OCI-LY1 (cell line): ENCODE measurements around the gene GPSM1.

Experiments
- H2AFZ ChIP-seq: fragments of 200-600 bp; sonication (generic), shearing (Covaris generic); 2 replicates; pipeline ENCODE4 v1.6.0; 2014; ENCODE audit warnings: antibody characterized with exemption, mild to moderate bottlenecking, low read length
- H3F3A ChIP-seq: fragments of 200-600 bp; sonication (generic), shearing (Covaris generic); 2 replicates; pipeline ENCODE4 v1.6.0; 2014; ENCODE audit warnings: mild to moderate bottlenecking, antibody characterized with exemption, low read length, moderate library complexity; ENCODE audit not compliant: insufficient read depth
- H3K27ac ChIP-seq: fragments of 200-600 bp; sonication (generic); 2 replicates; pipeline ENCODE4 v1.5.1; 2014; ENCODE audit warnings: low read length, mixed run types, mild to moderate bottlenecking, low read depth; ENCODE audit not compliant: poor library complexity, severe bottlenecking
- H3K27me3 ChIP-seq: fragments of 200-600 bp; sonication (generic); 2 replicates; pipeline ENCODE4 v1.6.0; 2014; ENCODE audit warnings: antibody characterized with exemption, mild to moderate bottlenecking, low read length, moderate library complexity; ENCODE audit not compliant: insufficient read depth
- H3K36me3 ChIP-seq: fragments of 200-600 bp; sonication (generic); 2 replicates; pipeline ENCODE4 v1.6.1; 2014; ENCODE audit warnings: mild to moderate bottlenecking, antibody characterized with exemption, low read length, moderate library complexity, mixed read lengths; ENCODE audit not compliant: insufficient read depth
- H3K4me1 ChIP-seq: fragments of 200-600 bp; sonication (generic); 2 replicates; pipeline ENCODE4 v1.5.1; 2014; ENCODE audit warnings: mild to moderate bottlenecking, low read length, moderate library complexity; ENCODE audit not compliant: insufficient read depth, severe bottlenecking
- H3K4me2 ChIP-seq: fragments of 200-600 bp; sonication (generic), shearing (Covaris generic); 2 replicates; pipeline ENCODE4 v1.6.1; 2014; ENCODE audit warnings: low read length
- H3K4me3 ChIP-seq: fragments of 200-600 bp; sonication (generic); 2 replicates; pipeline ENCODE4 v1.5.1; 2014; ENCODE audit warnings: low read length, low read depth, mild to moderate bottlenecking, mixed read lengths; ENCODE audit not compliant: poor library complexity, severe bottlenecking
- H3K79me2 ChIP-seq: fragments of 200-600 bp; shearing (Covaris generic); 2 replicates; pipeline ENCODE4 v1.6.1; 2016; ENCODE audit warnings: mixed run types, low read length, mixed read lengths; ENCODE audit not compliant: insufficient read depth
- H3K9ac ChIP-seq: fragments of 200-600 bp; sonication (generic), shearing (Covaris generic); 2 replicates; pipeline ENCODE4 v1.6.1; 2014; ENCODE audit warnings: mild to moderate bottlenecking, low read length, mixed read lengths
- H3K9me2 ChIP-seq: fragments of 200-600 bp; sonication (generic), shearing (Covaris generic); 2 replicates; pipeline ENCODE4 v1.6.1; 2014; ENCODE audit warnings: low read depth, mild to moderate bottlenecking, low read length, mixed read lengths
- H3K9me3 ChIP-seq: fragments of 200-600 bp; shearing (Covaris generic); 2 replicates; pipeline ENCODE4 v1.6.1; 2014; ENCODE audit warnings: low read length, mixed read lengths
- H4K20me1 ChIP-seq: fragments of 200-600 bp; sonication (generic), shearing (Covaris generic); 2 replicates; pipeline ENCODE4 v1.6.0; 2016; ENCODE audit warnings: mild to moderate bottlenecking, low read length; ENCODE audit not compliant: insufficient read depth
- CTCF ChIP-seq: fragments of 200-600 bp; sonication (generic), shearing (Covaris generic); IDR thresholded peaks from 2 replicates; pipeline ENCODE4 v1.5.1; 2017; ENCODE audit warnings: mild to moderate bottlenecking, antibody characterized with exemption, low read length, moderate library complexity, mixed read lengths
- EZH2 ChIP-seq: fragments of 200-600 bp; sonication (generic), shearing (Covaris generic); IDR thresholded peaks from 2 replicates; pipeline ENCODE4 v1.8.0; 2017; ENCODE audit warnings: borderline replicate concordance, mixed run types, mild to moderate bottlenecking, antibody characterized with exemption, low read length, moderate library complexity, mixed read lengths

The GPSM1 gene

GRCh38 chr9:136327304-136327974 is at the start of gene GPSM1:
TSS of gene GPSM1 (plus strand) at chr9:136327539. CDS start at chr9:136327696, 157 bp downstream.
- TF ChIP-seq CTCF (no peak), EZH2 (no peak)
- H3K27me3 ChIP-seq, result peaks cover 4% of the 10 kb centered on the region; the same call in 1 of the 2 replicates
- no peaks in the 10 kb centered on the region for H3K4me1 ChIP-seq
- no peak within 1 kb of the TSS for H2AFZ ChIP-seq
- H3K36me3 ChIP-seq, result no peaks in the 10 kb centered on the region
- H4K20me1 ChIP-seq, result no peaks in the 10 kb centered on the region
- H3K27ac ChIP-seq, result no peak within 1 kb of the TSS
- H3K9me3 ChIP-seq, result no peaks in the 10 kb centered on the region
- H3K9me2 ChIP-seq, result no peaks in the 10 kb centered on the region
- H3K79me2 ChIP-seq, result no peaks in the 10 kb centered on the region
- H3K9ac ChIP-seq, result no peak within 1 kb of the TSS
- H3F3A ChIP-seq, result no peaks in the 10 kb centered on the region
- no peak within 1 kb of the TSS for H3K4me2 ChIP-seq
- H3K4me3 ChIP-seq, result no peak within 1 kb of the TSS

- H3K9ac ChIP-seq, result no peak overlapping the region
- no peaks in the 10 kb centered on the region for H3K36me3 ChIP-seq
- H3K27ac ChIP-seq, result no peak overlapping the region
- H4K20me1 ChIP-seq, result no peaks in the 10 kb centered on the region
- H2AFZ ChIP-seq, result no peak overlapping the region
- no peak overlapping the region for H3K4me3 ChIP-seq
- H3K9me3 ChIP-seq, result no peaks in the 10 kb centered on the region
- peaks cover 28% of the 10 kb centered on the region for H3K27me3 ChIP-seq
- no peak for TF ChIP-seq EZH2
- peak; percentile 20; the same call in 1 of the 2 replicates for TF ChIP-seq CTCF
- H3F3A ChIP-seq, result no peaks in the 10 kb centered on the region
- H3K79me2 ChIP-seq, result no peaks in the 10 kb centered on the region
- no peaks in the 10 kb centered on the region for H3K4me1 ChIP-seq
- H3K4me2 ChIP-seq, result no peak overlapping the region
- H3K9me2 ChIP-seq, result no peaks in the 10 kb centered on the region
Measured at GRCh38 chr9:136277746-136278145, 49.6 kb upstream of the GPSM1 start.

- H2AFZ ChIP-seq, result no peak overlapping the region
- H3F3A ChIP-seq, result no peaks in the 10 kb centered on the region
- no peaks in the 10 kb centered on the region for H3K9me3 ChIP-seq
- no peaks in the 10 kb centered on the region for H4K20me1 ChIP-seq
- H3K27ac ChIP-seq, result no peak overlapping the region
- TF ChIP-seq EZH2 (no peak), CTCF (no peak)
- H3K4me3 ChIP-seq, result no peak overlapping the region
- H3K4me2 ChIP-seq, result no peak overlapping the region
- no peaks in the 10 kb centered on the region for H3K4me1 ChIP-seq
- H3K9me2 ChIP-seq, result no peaks in the 10 kb centered on the region
- H3K9ac ChIP-seq, result no peak overlapping the region
- H3K36me3 ChIP-seq, result no peaks in the 10 kb centered on the region
- H3K79me2 ChIP-seq, result no peaks in the 10 kb centered on the region
- H3K27me3 ChIP-seq, result peaks cover 28% of the 10 kb centered on the region
Measured at GRCh38 chr9:136278221-136278620, 49.1 kb upstream of the GPSM1 start.
